Osteoblast (primary cell): ENCODE results near the gene PRKCE. TPM values are rescaled to one million over a fixed set of nuclear protein-coding genes. Genes with fewer than 3 reads are reported as not detected.

Experiments
- DNase-seq: peaks from one replicate; pipeline ENCODE4 v3.0.0; 2011; ENCODE audit warnings: low spot score, mixed read lengths; ENCODE audit not compliant: insufficient read length; ENCODE audit errors: missing footprints
- H2AFZ ChIP-seq: 2 replicates; pipeline ENCODE4 v1.6.0; 2011; ENCODE audit warnings: mild to moderate bottlenecking, low read length
- H3K27ac ChIP-seq: 2 replicates; pipeline ENCODE4 v1.5.1; 2011; ENCODE audit warnings: mild to moderate bottlenecking, low read depth, low read length, moderate library complexity
- H3K27me3 ChIP-seq: 2 replicates; pipeline ENCODE4 v1.6.0; 2012; ENCODE audit warnings: mild to moderate bottlenecking, control low read depth, inconsistent platforms, low read length, moderate library complexity; ENCODE audit not compliant: insufficient read depth
- H3K36me3 ChIP-seq: 2 replicates; pipeline ENCODE4 v1.5.1; 2011; ENCODE audit warnings: mild to moderate bottlenecking, low read length, control low read depth, moderate library complexity; ENCODE audit not compliant: insufficient read depth
- H3K4me1 ChIP-seq: 2 replicates; pipeline ENCODE4 v1.5.1; 2011; ENCODE audit warnings: mild to moderate bottlenecking, low read length, control low read depth, moderate library complexity; ENCODE audit not compliant: insufficient read depth
- H3K4me2 ChIP-seq: 2 replicates; pipeline ENCODE4 v1.6.0; 2011; ENCODE audit warnings: mild to moderate bottlenecking, low read length; ENCODE audit not compliant: insufficient read depth
- H3K4me3 ChIP-seq: fragments of 200-600 bp; sonication (generic); 3 replicates; pipeline ENCODE4 v1.5.1; 2012; ENCODE audit warnings: mild to moderate bottlenecking, low read length, inconsistent platforms; ENCODE audit not compliant: insufficient read depth
- H3K79me2 ChIP-seq: 2 replicates; pipeline ENCODE4 v1.6.0; 2012; ENCODE audit warnings: mild to moderate bottlenecking, low read length, control low read depth, inconsistent platforms; ENCODE audit not compliant: insufficient read depth
- H3K9me3 ChIP-seq: 2 replicates; pipeline ENCODE4 v1.5.1; 2011; ENCODE audit warnings: low read depth, low read length, control low read depth
- H4K20me1 ChIP-seq: 2 replicates; pipeline ENCODE4 v1.6.0; 2012; ENCODE audit warnings: mild to moderate bottlenecking, low read length, control low read depth; ENCODE audit not compliant: insufficient read depth
- CTCF ChIP-seq: IDR thresholded peaks from 2 replicates; pipeline ENCODE4 v1.5.1; 2011; ENCODE audit warnings: mild to moderate bottlenecking, low read depth, low read length, moderate library complexity; ENCODE audit errors: extremely low read depth
- total RNA-seq: library from RNA; depleted of rRNA; stranded (reverse); fragments of >200 nt; gene quantifications from 2 replicates; pipeline ENCODE4 v1.2.3, GENCODE V29; 2012

The PRKCE gene
- total RNA-seq, 1 donor = 22.1 TPM

- Histone ChIP-seq H3K79me2 (peaks cover 3% of the 10 kb centered on the region), H3K27ac (peak overlapping the region; percentile 83), H3K36me3 (no peaks in the 10 kb centered on the region), H3K4me1 (peaks cover 13% of the 10 kb centered on the region), H3K9me3 (no peaks in the 10 kb centered on the region), H3K4me3 (no peak overlapping the region), H4K20me1 (no peaks in the 10 kb centered on the region), H2AFZ (peak overlapping the region; percentile 91), H3K27me3 (no peaks in the 10 kb centered on the region), H3K4me2 (peak overlapping the region; percentile 13)
- no peak for DNase-seq
- TF ChIP-seq CTCF = no peak
These were observed 17.0 kb downstream of the PRKCE start for GRCh38 chr2:45668509-45668908.

GRCh38 chr2:45669032-45669486 lies 17.6 kb downstream of the PRKCE start:
- Histone ChIP-seq H3K4me3 (no peak overlapping the region), H3K27ac (peak overlapping the region; percentile 83), H3K4me2 (peak overlapping the region; percentile 13), H3K9me3 (no peaks in the 10 kb centered on the region), H3K4me1 (peaks cover 14% of the 10 kb centered on the region), H3K36me3 (no peaks in the 10 kb centered on the region), H4K20me1 (no peaks in the 10 kb centered on the region), H2AFZ (peak overlapping the region; percentile 91), H3K27me3 (no peaks in the 10 kb centered on the region), H3K79me2 (peaks cover 3% of the 10 kb centered on the region)
- DNase-seq = peak; percentile 63
- TF ChIP-seq CTCF = no peak

GRCh38 chr2:45670646-45671045 lies 19.2 kb downstream of the PRKCE start:
- DNase-seq = no peak
- Histone ChIP-seq H3K27ac (no peak overlapping the region), H4K20me1 (no peaks in the 10 kb centered on the region), H3K27me3 (no peaks in the 10 kb centered on the region), H3K79me2 (peaks cover 3% of the 10 kb centered on the region), H2AFZ (no peak overlapping the region), H3K4me2 (no peak overlapping the region), H3K4me1 (peaks cover 24% of the 10 kb centered on the region), H3K4me3 (no peak overlapping the region), H3K9me3 (no peaks in the 10 kb centered on the region), H3K36me3 (no peaks in the 10 kb centered on the region)
- TF ChIP-seq CTCF = no peak

GRCh38 chr2:45672138-45672537 lies 20.7 kb downstream of the PRKCE start:
- H3K27ac ChIP-seq = no peak overlapping the region
- DNase-seq = no peak
- H3K4me1 ChIP-seq = peaks cover 24% of the 10 kb centered on the region
- no peaks in the 10 kb centered on the region for H4K20me1 ChIP-seq
- no peak overlapping the region for H3K4me2 ChIP-seq
- no peaks in the 10 kb centered on the region for H3K27me3 ChIP-seq
- no peaks in the 10 kb centered on the region for H3K9me3 ChIP-seq
- peaks cover 6% of the 10 kb centered on the region for H3K79me2 ChIP-seq
- no peak overlapping the region for H2AFZ ChIP-seq
- TF ChIP-seq CTCF = no peak
- no peaks in the 10 kb centered on the region for H3K36me3 ChIP-seq
- no peak overlapping the region for H3K4me3 ChIP-seq
